Transverse colon (tissue), 4 donors: ENCODE measurements around the gene EYA4. TPM values are rescaled to one million over a fixed set of nuclear protein-coding genes. Genes with fewer than 3 reads are reported as not detected.

Experiments used
- DNase-seq: peaks from one replicate; pipeline ENCODE4 v3.0.0-alpha.2; 2019
- H3K27ac ChIP-seq, 4 donors: fragments of 200-600 bp; sonication (generic); 2 replicates each; pipeline ENCODE4 v1.5.1; 2016 to 2018; ENCODE audit warnings: inconsistent platforms in 4 of 4
- H3K27me3 ChIP-seq: fragments of 200-600 bp; sonication (generic); 2 replicates; pipeline ENCODE4 v1.5.1; 2017; ENCODE audit warnings: inconsistent platforms
- H3K36me3 ChIP-seq, 4 donors: fragments of 200-600 bp; sonication (generic); 2 replicates each; pipeline ENCODE4 v1.5.1; 2017 to 2019; ENCODE audit warnings: inconsistent platforms in 4 of 4
- H3K4me1 ChIP-seq, 4 donors: fragments of 200-600 bp; sonication (generic); 2 replicates each; pipeline ENCODE4 v1.5.1; 2017 to 2020; ENCODE audit warnings: inconsistent platforms in 4 of 4
- H3K4me3 ChIP-seq, 4 donors: fragments of 200-600 bp; sonication (generic); 1 replicate in 1 of 4; 2 replicates in 3 of 4; pipeline versions ENCODE4 v1.5.1 to v1.6.1; 2017 to 2019; ENCODE audit warnings: inconsistent platforms in 4 of 4
- H3K9me3 ChIP-seq, 2 donors: fragments of 200-600 bp; sonication (generic); 2 replicates each; pipeline ENCODE4 v1.5.1; 2017 to 2019; ENCODE audit warnings: inconsistent platforms in 2 of 2
- CTCF ChIP-seq, 5 experiments: fragments of 200-600 bp in 3 of 5; fragments of 450-650 bp in 2 of 5; sonication (generic) in 3 of 5; IDR thresholded peaks; 1 replicate in 2 of 5; 2 replicates in 3 of 5; pipeline ENCODE4 v1.5.1; 2016 to 2017; ENCODE audit warnings: antibody characterized with exemption in 5 of 5, inconsistent platforms in 3 of 5, mild to moderate bottlenecking in 2 of 5, moderate library complexity in 1 of 5
- EP300 ChIP-seq: sonication (generic); formaldehyde crosslinking; IDR thresholded peaks from one replicate; pipeline ENCODE4 v1.6.1; 2017; ENCODE audit warnings: antibody characterized with exemption, low read depth
- POLR2A ChIP-seq: fragments of 450-650 bp; IDR thresholded peaks from one replicate; pipeline ENCODE4 v1.6.1; 2016; ENCODE audit warnings: antibody characterized with exemption, mild to moderate bottlenecking, moderate library complexity
- POLR2AphosphoS5 ChIP-seq, 3 donors: sonication (generic); formaldehyde crosslinking; IDR thresholded peaks; one replicate each; pipeline ENCODE4 v1.6.1; 2016; ENCODE audit warnings: antibody characterized with exemption in 3 of 3
- whole genome bisulfite sequencing, 2 donors: methylation state at CpG; one replicate each; pipeline ENCODE4 v1.1.5; 2018; ENCODE audit warnings: low coverage in 1 of 2; 5-methylcytosine and 5-hydroxymethylcytosine counted together
- in situ Hi-C, 4 donors: fragments of 200-750 bp; cut with MboI; loops; one replicate each; pipeline versions ENCODE4 v1.15.0 to v1.15.1; 2017; ENCODE audit warnings: low sequenced_read_pairs in 3 of 4, low pct_ligation_motif_present in 1 of 4, low pct_unique_long_range_greater_than_20kb in 1 of 4
- intact Hi-C: fragments of 100-400 bp; cut with DNase I; formaldehyde crosslinking; loops from one replicate; pipeline ENCODE4 v1.15.1; 2023; ENCODE audit warnings: low total_unique reads
- total RNA-seq, 4 donors: library from RNA; depleted of rRNA; stranded (reverse); fragments of >200 nt; gene quantifications; one replicate each; pipeline ENCODE4 v1.1.0, GENCODE V29; 2016

The EYA4 gene
- total RNA-seq, 4 donors from 2014 or later = 0.27 to 0.64 TPM; not detected in 2

- 29 to 42% methylated on average over 1 to 7 of the region's 7 CpGs for WGBS, 2 donors
- no peaks in the 10 kb centered on the region for H3K9me3 ChIP-seq
- TF ChIP-seq CTCF (IDR thresholded peaks at IDR 0.05) (no peak), POLR2AphosphoS5 (IDR thresholded peaks at IDR 0.05) (no peak), EP300 (no peak), POLR2A (no peak)
- H3K36me3 ChIP-seq = no peaks in the 10 kb centered on the region
- no peaks in the 10 kb centered on the region for H3K4me1 ChIP-seq
- intact Hi-C loops = no loop called here
- no peak overlapping the region for H3K27ac ChIP-seq
- no peak for DNase-seq
- no peak overlapping the region for H3K4me3 ChIP-seq
- in situ Hi-C loops = no loop called here
- H3K27me3 ChIP-seq = no peaks in the 10 kb centered on the region
Measured at GRCh38 chr6:133369773-133370272, 128.7 kb downstream of the EYA4 start.

- no peak for TF ChIP-seq EP300
- no peak for TF ChIP-seq POLR2AphosphoS5 (IDR thresholded peaks at IDR 0.05)
- TF ChIP-seq POLR2A = no peak
- no peak for TF ChIP-seq CTCF (IDR thresholded peaks at IDR 0.05)
Measured at GRCh38 chr6:133376743-133377142, 135.6 kb downstream of the EYA4 start.

GRCh38 chr6:133377219-133377618 is 136.1 kb downstream of the EYA4 start:
- 63 to 68% methylated on average over 6 of the region's 6 CpGs for WGBS, 2 donors
- in situ Hi-C loops = no loop called here
- H3K4me3 ChIP-seq = no peak overlapping the region
- H3K9me3 ChIP-seq = no peaks in the 10 kb centered on the region
- intact Hi-C loops = no loop called here
- no peaks in the 10 kb centered on the region for H3K27me3 ChIP-seq
- H3K36me3 ChIP-seq = no peaks in the 10 kb centered on the region
- H3K27ac ChIP-seq = no peak overlapping the region
- H3K4me1 ChIP-seq = no peaks in the 10 kb centered on the region
- TF ChIP-seq EP300 (no peak), POLR2AphosphoS5 (IDR thresholded peaks at IDR 0.05) (no peak), CTCF (IDR thresholded peaks at IDR 0.05) (no peak)
- no peak for DNase-seq

More at GRCh38 chr6:133376743-133377142, 135.6 kb downstream of the EYA4 start:
- in situ Hi-C loops (no loop called here), intact Hi-C loops (no loop called here)
- Histone ChIP-seq H3K36me3 (no peaks in the 10 kb centered on the region), H3K4me3 (no peak overlapping the region), H3K4me1 (no peaks in the 10 kb centered on the region), H3K9me3 (no peaks in the 10 kb centered on the region), H3K27me3 (no peaks in the 10 kb centered on the region), H3K27ac (no peak overlapping the region)
- DNase-seq = no peak
- WGBS, 2 donors = 70 to 83% methylated on average over 1 of the region's 1 CpG

- TF ChIP-seq POLR2A = no peak
- no peak overlapping the region for H3K27ac ChIP-seq
- no peaks in the 10 kb centered on the region for H3K27me3 ChIP-seq
- H3K36me3 ChIP-seq = no peaks in the 10 kb centered on the region
- in situ Hi-C loops (no loop called here), intact Hi-C loops (no loop called here)
- DNase-seq = no peak
- no peak overlapping the region for H3K4me3 ChIP-seq
- H3K4me1 ChIP-seq = no peaks in the 10 kb centered on the region
- no peaks in the 10 kb centered on the region for H3K9me3 ChIP-seq
- WGBS, 2 donors = 59% methylated on average over 1 of the region's 1 CpG; no CpG with 5 or more reads in 1 of the 2 donors
Measured at GRCh38 chr6:133380047-133380446, 138.9 kb downstream of the EYA4 start.

GRCh38 chr6:133380723-133381122 is 139.6 kb downstream of the EYA4 start:
- 65 to 72% methylated on average over 2 to 3 of the region's 3 CpGs for WGBS, 2 donors
- Histone ChIP-seq H3K27me3 (no peaks in the 10 kb centered on the region), H3K36me3 (no peaks in the 10 kb centered on the region), H3K4me3 (no peak overlapping the region), H3K27ac (no peak overlapping the region), H3K9me3 (no peaks in the 10 kb centered on the region), H3K4me1 (no peaks in the 10 kb centered on the region)
- intact Hi-C loops (no loop called here), in situ Hi-C loops (no loop called here)
- no peak for DNase-seq
- TF ChIP-seq POLR2AphosphoS5 (IDR thresholded peaks at IDR 0.05) = no peak
- TF ChIP-seq POLR2A = no peak
- TF ChIP-seq CTCF (IDR thresholded peaks at IDR 0.05) = no peak
- TF ChIP-seq EP300 = no peak
